HG03175 (cell line): ENCODE data around the gene PIP4K2B.
"Not testable (repeated sequence)": the region's sequence is repeated elsewhere in the genome, so short reads cannot be mapped to it uniquely, and the experiment has no call there.

Source experiments
- ATAC-seq: cut with Tn5 transposase; IDR thresholded peaks from one replicate; pipeline ENCODE4 v1.9.1; 2021; ENCODE audit warnings: mild to moderate bottlenecking, moderate library complexity; ENCODE audit not compliant: unreplicated experiment

PIP4K2B gene

DNA sequence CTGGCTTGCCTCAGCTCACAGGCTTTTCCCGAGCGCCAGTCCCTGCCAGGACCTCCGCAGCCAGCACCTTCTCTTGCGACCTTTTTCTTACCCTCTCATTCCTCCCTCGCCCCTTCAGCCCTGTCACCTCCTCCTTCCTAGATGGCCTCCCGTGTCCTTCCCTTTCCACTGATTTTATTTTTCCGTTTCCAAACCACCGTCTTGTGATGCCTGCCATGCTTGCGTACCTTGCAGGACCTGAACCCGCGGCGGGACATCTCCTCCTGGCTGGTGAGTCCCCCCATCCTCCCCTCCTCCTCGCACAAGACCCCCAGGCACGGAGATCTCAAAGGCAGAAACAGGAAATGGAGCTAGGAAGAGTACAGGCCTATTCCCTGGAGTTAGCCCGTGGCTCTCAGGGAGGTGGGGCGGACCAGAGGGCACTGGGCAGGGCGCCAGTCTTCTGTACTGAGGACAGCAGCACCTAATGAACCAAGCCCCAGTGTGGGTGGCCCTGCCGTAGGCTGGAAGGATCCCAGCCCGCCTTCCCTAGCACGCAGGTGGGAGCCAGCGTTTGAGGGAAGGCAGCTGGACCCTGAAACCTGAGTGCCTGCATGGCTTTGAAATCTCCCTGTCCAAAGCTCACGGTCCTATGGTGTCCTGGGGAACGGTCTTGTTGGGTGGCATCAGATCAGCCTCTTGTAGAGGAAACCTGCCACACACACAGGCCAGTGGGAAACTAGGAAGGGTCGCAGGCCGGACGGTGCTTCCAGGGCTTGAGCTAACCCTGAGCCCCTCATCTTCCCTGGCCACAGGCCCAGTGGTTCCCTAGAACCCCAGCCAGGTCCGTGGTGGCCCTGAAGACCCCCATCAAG lies 68.6 kb downstream of the PIP4K2B start:
- no peak for ATAC-seq

DNA sequence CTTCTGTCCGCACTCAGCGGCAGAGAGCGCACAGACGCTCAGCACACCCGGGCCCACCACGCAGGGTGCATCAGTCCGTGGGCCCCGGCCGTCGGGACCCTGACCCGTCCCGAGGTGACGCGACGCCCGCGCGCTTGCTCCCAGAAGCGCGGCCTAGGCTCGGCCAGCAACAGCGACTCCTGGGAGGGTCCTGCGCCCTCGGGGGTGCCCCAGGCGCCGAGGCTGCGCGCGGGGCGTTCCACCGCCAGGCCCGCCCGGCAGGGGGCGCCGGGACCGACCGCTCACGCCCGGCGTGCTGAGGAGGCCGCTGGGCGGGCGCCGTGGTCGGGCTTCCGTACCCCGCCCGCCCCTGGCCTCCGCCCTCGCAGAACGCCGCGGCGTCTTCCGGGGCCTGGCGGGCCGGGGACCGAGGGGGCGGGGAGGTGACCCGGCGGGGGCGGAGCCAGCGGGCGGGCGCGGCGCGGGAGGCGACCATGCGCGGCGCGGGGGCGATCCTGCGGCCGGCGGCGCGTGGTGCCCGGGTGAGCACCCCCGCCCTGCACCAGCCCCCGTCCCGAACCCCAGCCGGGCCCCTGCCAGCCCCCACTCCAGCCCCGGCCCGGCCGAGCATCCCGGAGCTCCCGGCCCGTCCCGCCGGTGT lies 69.3 kb downstream of the PIP4K2B start, which contains the start of gene CISD3:
TSS of gene CISD3 (plus strand) at position 456 of the 640 bp plus-strand sequence. CDS start at position 474, 18 bp downstream.
- peak; percentile 73 for ATAC-seq

DNA sequence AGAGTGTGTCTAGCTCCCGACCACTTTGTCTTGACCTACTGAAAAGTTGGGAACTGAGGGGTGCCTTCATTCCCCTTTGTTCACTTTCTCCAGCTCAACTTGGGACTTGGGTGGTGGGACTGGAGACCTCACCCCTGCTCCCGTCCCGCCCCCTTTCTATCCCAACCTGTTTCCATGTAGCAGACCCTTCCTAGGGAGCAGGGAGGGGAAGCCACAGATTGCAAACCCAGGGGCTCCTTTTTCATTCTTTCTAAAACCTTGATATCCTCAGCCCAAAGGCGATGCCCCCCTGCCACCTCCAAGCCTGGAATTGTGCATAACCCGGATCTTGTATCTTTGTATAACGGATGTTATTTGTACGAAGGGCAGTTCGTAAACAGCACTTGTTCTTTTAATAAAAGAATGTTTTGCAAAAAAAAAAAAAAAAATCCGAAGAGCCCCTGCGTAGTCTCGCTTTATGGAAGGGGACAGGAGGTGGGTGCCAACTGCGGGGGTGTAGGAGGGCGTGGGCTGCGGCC lies 69.9 kb downstream of the PIP4K2B start:
- no peak for ATAC-seq

DNA sequence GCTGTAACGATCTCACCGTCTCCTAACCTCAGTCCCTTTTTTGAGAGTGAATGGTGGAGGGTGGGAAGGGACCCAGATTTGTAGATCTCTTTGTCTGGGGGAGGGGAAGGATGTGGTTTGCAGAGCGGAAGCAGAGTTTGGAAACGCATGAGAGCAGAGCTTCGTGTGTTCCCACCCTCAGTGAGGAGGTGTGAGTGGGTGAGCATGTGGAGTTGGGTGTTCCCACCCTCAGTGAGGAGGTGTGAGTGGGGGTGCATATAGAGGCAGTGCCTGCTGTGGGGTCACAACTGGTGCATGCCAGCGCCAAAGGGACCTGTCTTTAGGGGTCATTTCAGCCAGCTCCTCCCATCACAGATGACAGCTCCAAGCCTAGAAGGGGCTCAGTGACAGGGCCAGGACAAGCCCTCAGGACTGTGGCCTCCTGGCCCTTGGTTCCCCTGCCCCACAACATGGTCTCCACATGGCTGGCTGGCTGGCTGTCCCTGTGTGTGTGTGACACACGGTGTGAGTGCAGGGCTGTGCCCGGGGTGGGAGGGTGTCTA lies 71.0 kb downstream of the PIP4K2B start:
- no peak for ATAC-seq

DNA sequence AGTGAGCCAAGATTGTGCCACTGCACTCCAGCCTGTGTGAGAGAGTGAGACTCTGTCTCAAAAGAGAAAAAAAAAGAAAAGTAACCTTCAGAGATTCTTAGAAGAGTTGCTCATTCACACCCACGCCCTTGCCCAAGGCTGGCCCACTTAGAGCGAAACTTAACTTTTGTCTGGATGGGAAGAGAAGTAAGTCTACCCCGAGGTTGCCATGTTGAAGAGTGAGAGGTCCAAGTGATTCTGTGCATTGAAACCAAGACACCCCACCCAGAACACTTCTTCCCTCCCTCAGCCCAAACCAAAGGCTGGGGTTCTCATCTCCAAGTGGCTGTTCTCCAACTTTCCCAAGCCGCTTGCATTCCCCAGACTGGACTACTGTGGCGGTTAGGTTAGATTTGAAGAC lies 71.6 kb downstream of the PIP4K2B start:
- ATAC-seq, result no peak

DNA sequence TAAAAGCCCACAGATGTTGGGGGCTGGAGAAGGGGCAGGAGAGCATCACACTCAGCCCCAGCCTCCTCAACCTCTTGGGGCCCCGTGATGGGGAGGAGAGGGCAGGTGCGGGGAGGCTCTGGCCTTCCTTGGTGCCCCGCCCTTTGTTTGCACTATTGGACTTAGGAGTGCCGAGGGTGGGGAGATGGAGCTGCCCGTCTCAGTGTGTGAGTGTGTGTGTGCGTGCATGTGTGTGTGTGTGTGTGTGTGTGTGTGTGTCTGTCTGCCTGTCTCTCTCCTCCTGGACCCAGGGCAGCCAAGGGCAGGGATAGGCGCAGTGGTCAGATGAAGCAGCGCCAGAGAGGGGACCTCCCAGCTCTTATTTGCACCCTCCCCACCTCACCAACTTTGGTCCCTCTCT lies 73.2 kb downstream of the PIP4K2B start:
- ATAC-seq, result not testable (repeated sequence)

DNA sequence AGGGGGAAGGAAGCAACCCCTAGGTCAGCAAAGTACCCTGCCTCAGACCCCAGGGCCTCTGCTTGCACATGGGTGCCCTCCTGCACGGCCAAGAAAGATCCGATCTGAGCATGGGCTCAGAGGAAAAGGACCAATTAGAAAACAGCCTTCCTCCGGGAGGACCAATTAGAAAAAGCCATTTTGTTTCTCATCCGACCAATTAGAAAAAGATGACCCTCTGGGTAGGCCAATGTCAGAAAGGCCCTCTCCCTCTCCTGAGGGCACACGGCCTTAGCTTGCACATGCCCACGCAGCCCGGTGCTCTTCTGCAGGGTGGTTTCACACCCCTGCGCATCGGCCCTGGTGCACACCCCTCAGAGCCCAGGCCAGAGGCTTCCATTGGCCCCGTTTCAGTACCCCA lies 74.3 kb downstream of the PIP4K2B start:
- ATAC-seq, result no peak

DNA sequence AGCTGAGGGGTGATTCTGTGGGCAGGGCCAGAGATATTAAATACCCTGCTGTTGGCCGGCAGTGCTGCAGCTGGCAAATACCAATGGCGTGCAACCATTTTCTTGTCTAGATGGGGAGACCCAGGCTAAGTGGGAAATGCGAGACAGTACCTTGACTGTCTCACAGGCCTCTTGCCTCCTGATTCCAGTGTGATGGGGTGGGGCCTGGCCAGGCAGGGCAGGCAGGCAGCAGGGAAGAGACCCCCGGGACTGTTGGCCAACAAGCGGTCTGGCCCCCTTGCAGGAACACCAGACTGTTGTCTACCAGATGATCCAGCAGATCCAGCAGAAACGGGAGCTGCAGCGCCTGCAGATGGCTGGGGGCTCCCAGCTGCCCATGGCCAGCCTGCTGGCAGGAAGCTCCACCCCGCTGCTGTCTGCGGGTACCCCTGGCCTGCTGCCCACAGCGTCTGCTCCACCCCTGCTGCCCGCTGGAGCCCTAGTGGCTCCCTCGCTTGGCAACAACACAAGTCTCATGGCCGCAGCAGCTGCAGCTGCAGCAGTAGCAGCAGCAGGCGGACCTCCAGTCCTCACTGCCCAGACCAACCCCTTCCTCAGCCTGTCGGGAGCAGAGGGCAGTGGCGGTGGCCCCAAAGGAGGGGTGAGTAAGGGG lies 74.9 kb downstream of the PIP4K2B start:
- ATAC-seq, result no peak

DNA sequence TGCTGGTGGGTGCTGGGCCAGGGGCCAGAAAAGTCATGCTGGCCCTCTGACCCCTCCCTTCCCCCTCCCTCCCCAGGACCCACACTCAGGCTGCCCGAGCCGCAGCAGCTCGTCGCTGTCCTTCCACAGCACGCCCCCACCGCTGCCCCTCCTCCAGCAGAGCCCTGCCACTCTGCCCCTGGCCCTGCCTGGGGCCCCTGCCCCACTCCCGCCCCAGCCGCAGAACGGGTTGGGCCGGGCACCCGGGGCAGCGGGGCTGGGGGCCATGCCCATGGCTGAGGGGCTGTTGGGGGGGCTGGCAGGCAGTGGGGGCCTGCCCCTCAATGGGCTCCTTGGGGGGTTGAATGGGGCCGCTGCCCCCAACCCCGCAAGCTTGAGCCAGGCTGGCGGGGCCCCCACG lies 77.6 kb downstream of the PIP4K2B start:
- ATAC-seq, result no peak

DNA sequence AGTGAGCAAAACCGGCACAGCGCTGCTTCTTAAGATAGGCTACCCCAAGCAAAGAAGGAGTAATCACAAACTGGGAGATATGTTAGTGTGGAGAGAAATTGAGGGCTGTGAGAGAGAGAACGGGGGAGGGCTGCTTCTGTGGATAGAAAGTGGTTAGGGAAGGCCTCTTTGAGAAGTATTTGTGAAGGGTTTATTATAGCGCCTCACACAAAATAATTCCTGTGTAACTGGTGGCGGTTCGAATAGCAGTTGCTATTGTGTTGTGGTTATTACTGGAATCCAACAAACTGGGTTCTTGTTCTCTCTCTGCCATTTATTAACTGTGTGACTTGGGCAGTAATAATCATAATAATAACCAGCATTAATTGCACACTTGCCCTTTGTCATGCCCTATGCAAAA lies 78.4 kb downstream of the PIP4K2B start:
- no peak for ATAC-seq

DNA sequence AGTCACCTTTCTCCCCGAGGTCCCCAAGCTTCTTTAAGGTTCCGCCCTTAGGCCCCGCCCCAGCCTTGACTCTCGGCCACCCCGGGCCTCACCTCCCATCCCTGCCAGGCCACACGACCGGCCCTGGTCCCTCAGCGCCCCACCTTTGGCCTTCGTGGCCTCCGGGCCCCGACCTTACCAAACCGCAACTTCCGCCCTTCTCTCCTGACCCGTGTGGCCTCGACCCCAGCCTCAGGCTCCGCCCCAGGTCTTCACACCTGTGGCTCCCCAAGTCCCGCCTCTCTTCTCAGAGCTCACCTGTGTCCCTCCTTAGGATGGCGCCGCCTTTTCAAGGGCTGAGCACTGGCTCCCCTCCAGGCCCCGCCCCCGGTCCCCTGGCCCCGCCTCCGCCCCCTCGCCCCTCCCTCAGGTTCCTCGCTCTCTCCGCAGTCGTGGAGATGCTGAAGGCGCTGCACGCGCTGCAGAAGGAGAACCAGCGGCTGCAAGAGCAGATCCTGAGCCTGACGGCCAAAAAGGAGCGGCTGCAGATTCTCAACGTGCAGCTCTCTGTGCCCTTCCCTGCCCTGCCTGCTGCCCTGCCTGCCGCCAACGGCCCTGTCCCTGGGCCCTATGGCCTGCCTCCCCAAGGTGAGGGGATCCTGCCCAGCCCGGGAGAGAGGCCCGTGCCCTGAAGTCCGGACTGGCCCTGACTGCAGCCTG lies 79.3 kb downstream of the PIP4K2B start:
- no peak for ATAC-seq

DNA sequence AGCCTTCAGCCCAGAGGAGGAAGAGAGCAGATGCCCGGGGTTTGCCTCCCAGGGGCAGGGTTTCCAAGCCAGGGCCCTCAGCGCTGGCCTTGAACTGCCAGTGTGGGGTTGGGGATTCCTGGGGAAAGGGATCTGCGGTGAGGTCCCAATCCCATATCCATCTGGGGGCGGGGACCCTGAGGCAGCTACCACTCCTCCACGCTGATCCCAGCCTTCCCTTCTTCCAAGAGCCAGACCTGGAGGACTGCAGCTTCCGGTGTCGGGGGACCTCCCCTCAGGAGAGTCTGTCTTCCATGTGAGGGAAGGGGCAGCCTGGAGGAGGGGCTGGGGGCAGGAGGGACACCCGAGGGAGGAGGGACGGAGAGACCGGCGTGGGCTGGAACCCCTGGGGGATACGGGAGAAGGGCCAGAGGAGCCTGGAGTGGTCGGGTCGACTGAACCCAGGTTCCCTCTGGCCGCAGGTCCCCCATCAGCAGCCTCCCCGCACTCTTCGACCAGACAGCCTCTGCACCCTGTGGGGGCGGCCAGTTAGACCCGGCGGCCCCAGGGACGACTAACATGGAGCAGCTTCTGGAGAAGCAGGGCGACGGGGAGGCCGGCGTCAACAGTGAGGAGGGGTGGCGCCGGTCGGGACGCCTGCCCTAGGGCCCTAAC lies 79.9 kb downstream of the PIP4K2B start:
- no peak for ATAC-seq

DNA sequence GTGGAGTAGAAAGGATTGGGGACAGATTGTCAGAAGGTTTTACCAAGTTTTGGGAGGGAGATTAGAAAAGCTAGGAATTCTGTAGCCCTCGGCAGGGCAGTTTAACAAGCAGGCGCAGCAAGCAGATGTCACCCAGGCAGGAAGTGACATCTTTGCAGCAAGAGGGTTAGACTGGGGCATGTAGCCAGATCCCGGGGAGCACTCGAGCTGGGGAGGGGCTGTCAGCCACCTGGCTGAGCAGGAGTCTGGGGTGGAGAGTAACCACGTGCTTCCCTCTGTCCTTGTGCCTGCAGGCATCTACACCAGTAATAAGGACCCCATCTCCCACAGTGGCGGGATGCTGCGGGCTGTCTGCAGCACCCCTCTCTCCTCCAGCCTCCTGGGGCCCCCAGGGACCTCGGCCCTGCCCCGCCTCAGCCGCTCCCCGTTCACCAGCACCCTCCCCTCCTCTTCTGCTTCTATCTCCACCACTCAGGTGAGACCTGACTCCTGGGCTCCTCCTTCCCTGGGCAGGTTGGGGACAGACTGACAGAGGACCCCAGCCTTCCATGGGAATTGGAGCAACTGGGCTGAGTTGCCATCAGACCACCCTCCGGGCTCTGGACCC lies 82.1 kb downstream of the PIP4K2B start:
- no peak for ATAC-seq

DNA sequence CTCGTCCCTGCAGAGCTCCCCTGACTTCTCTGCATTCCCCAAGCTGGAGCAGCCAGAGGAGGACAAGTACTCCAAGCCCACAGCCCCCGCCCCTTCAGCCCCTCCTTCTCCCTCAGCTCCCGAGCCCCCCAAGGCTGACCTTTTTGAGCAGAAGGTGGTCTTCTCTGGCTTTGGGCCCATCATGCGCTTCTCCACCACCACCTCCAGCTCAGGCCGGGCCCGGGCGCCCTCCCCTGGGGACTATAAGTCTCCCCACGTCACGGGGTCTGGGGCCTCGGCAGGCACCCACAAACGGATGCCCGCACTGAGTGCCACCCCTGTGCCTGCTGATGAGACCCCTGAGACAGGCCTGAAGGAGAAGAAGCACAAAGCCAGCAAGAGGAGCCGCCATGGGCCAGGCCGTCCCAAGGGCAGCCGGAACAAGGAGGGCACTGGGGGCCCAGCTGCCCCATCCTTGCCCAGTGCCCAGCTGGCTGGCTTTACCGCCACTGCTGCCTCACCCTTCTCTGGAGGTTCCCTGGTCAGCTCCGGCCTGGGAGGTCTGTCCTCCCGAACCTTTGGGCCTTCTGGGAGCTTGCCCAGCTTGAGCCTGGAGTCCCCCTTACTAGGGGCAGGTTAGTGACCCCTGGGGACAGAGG lies 82.9 kb downstream of the PIP4K2B start:
- ATAC-seq, result no peak
